GM12874 (cell line): ENCODE measurements around the gene MTFR2.

Experiments
- TF ChIP-seq, protein P1 (sequence below): IDR thresholded peaks from 2 replicates; pipeline ENCODE4 v1.5.1; 2011; ENCODE audit warnings: low read depth, mild to moderate bottlenecking, control low read depth, low read length, moderate library complexity; ENCODE audit not compliant: insufficient read depth

The MTFR2 gene

DNA sequence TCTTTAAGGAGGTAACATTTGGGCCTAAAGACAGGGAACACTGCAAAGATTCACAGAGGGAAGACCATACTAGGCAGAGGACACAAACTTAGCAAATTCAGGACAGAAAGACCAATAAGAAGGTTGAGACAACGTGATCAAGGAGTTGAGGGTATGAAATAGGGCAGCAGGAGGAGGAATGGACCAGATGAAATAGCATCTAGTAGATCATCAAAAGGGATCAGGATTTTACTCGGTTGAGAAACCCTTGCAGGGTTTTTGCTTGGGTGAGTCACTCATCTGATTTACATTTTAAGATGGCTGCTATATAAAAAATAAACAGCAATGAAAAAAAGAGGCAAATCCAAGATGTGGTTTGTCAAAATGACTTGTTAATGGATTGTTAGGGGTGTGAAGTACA is 34.8 kb upstream of the MTFR2 start:
- TF ChIP-seq, protein P1, sequence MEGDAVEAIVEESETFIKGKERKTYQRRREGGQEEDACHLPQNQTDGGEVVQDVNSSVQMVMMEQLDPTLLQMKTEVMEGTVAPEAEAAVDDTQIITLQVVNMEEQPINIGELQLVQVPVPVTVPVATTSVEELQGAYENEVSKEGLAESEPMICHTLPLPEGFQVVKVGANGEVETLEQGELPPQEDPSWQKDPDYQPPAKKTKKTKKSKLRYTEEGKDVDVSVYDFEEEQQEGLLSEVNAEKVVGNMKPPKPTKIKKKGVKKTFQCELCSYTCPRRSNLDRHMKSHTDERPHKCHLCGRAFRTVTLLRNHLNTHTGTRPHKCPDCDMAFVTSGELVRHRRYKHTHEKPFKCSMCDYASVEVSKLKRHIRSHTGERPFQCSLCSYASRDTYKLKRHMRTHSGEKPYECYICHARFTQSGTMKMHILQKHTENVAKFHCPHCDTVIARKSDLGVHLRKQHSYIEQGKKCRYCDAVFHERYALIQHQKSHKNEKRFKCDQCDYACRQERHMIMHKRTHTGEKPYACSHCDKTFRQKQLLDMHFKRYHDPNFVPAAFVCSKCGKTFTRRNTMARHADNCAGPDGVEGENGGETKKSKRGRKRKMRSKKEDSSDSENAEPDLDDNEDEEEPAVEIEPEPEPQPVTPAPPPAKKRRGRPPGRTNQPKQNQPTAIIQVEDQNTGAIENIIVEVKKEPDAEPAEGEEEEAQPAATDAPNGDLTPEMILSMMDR, result no peak

DNA sequence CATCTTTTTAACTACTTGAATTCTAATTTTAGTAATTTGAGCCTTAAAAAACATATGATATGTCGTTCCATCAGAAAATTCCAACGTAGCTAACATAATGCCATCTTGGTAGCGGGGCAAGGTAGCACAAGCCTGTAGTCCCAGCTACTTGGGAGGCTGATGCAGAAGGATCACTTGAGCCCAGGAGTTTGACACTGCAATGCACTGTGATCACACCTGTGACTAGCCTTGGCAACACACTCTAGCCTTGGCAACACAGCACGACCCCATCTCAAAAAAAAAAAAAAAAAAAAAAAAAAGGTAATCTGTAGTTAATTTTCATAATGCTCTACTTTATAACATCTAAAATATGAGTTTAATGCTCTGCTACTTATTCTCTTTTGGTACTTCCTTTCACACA is 32.8 kb upstream of the MTFR2 start:
- TF ChIP-seq, protein P1, result no peak

DNA sequence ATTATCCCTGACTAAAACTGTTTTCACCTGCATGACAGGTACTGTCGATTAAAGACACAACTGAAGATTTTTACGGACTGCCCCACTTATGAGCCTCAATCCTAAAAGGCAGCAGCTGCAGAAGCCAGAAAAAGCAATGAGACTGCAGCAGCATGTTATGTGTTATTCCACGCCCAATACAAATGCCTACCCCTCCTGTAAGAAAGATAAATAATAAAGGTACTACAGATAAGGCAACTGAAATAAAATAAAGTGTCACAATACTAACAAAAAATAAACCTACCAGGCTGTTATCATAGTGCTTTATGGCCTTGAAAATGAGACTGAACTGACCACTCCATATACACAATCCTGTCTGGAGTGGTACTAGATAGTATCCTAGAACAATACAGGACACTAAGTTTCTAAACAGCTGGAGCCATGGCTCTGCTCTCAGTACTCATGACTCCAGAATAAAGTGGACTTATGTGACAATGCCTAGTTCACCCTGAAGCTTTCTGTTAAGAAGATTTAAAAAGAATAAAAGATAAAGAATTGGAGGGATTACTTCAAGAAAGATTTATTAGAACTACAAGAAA is 30.0 kb upstream of the MTFR2 start:
- TF ChIP-seq, protein P1, result no peak

DNA sequence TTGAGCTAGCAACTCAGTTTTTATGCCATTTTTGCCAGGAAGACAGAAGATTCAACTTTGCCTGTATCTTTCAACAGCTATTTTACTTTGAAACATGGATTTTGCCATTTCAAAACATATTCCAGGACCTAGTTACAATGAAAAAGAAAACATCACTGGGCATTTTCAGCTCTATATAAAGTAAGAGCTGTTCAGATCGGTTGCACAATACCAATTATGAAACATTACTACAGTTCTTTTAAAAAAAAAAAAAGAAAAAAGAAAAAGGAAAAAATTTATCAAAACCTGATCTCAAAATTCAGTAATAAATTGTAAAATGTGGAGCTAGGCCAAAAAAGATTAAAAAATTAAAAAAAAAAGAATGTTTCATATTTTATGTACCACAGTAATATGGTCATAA is 24.0 kb upstream of the MTFR2 start:
- TF ChIP-seq, protein P1, result no peak

DNA sequence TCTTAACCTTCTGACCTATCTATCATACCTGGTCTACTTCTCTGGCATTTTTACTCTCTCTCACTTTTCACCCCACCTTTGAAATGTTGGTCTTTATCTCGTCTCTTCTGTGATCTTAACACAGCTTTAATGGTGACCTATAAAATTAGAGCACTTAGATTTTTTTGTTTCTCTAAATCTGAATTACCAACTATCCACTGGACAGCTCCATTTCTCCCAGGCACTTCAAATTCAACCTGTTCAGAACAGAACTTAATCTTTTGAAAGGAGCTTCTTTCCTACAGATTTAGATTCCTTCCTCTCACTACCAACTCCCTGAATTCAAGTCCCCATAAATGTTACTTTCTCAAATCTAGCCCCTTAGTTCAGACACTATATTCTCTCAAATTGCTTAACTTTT is 15.0 kb upstream of the MTFR2 start:
- TF ChIP-seq, protein P1, result no peak

DNA sequence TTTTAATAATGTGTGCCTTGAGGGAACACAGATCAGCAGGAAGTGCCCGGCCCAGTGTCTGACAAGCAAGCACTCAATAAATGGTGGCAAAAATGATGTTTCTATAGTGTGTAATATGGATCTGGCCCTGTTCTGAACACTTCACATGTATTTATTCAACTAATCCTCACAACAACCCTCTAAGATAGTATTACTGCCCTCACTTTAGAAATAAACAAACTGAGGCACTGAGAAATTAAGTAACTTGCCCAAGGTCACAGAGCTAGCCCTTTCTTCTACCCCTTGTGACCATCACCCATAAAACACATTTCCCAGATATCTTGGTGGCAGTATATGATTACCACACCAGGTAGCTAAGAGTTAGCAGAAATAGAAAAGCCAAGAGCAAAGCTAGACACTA is 12.8 kb upstream of the MTFR2 start:
- TF ChIP-seq, protein P1, result no peak

DNA sequence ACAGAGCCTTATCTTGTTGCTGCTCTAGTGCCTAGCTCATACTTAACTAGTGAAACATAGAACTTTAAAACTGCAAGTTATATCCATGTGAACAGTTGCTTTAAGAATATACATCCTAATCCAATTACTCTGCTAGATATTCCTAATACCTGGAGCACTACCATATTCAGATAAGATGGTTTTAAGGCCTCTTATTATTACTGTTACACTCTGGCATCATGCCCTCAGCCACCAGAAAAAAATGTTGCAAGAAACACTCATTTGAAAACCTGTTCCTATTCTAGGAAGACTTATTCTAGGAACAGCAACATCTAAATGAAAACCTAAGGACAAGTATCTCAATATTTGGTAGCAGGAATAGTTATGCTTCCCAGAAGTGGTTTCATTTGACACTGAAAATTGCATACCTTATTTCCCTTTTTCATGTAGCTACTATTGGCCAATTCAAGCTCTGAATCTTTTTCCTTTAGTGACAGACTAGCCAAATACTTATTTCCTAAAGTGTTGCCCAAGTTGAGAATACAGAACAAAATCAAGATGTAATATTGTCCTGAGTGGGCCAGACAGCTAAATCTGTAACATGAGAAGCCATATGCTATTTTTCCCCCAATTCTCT is 4.8 kb upstream of the MTFR2 start:
- TF ChIP-seq, protein P1, result no peak

DNA sequence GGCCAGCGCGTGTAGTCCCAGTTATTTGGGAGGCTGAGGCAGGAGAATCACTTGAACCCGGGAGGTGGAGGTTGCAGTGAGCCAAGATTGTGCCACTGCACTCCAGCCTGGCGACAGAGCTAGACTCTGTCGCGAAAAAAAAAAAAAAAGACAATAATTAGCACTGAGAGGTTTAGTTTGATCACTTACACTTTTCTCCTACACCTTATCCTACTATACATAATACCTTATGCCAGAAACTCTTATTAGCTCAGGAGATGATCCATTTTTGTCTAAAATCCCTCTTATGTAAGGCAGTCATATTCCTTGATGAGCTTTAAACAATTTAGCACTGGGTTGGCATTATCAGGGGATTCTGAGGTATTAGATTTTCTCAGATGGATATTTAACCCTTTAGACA is 3.6 kb upstream of the MTFR2 start:
- TF ChIP-seq, protein P1, result no peak
